A673 (cell line): ENCODE results near the gene DNAAF8. TPM values are rescaled to one million over a fixed set of nuclear protein-coding genes. Genes with fewer than 3 reads are reported as not detected.

Experiments
- BruUV-seq: library from RNA; stranded (reverse); fragments of 400-500 nt; replicated peaks from 2 replicates; lab custom pipeline; 2021; lab: Mats Ljungman, UMichigan
- CTCF ChIA-PET: fragments of 300-600 bp; sonication (Branson Sonifier 250); formaldehyde crosslinking; loops from one replicate; lab custom pipeline; 2022; ENCODE audit warnings: antibody characterized with exemption; lab: Charles Lee
- POLR2A ChIA-PET: fragments of 300-600 bp; sonication (Branson Sonifier 250); formaldehyde crosslinking; loops from one replicate; lab custom pipeline; 2022; ENCODE audit warnings: antibody characterized with exemption; ENCODE audit not compliant: low non-redundant PET; lab: Charles Lee
- DNase-seq: peaks from one replicate; pipeline ENCODE4 v3.0.0-alpha.2; 2015; ENCODE audit warnings: low spot score
- H3K27ac ChIP-seq: fragments of 200-600 bp; sonication (generic); 2 replicates; pipeline ENCODE4 v1.5.1; 2016; ENCODE audit warnings: mixed run types, low read depth, mild to moderate bottlenecking, mixed read lengths, antibody characterized with exemption, low read length; ENCODE audit not compliant: poor library complexity, severe bottlenecking
- H3K27me3 ChIP-seq: fragments of 200-600 bp; sonication (generic); replicated peaks from 2 replicates; pipeline ENCODE4 v1.6.1; 2017; ENCODE audit warnings: mixed run types, low read depth, mild to moderate bottlenecking, mixed read lengths, antibody characterized with exemption, low read length; ENCODE audit not compliant: insufficient read depth, poor library complexity
- H3K36me3 ChIP-seq: fragments of 200-600 bp; sonication (generic); 2 replicates; pipeline ENCODE4 v1.6.1; 2016; ENCODE audit warnings: mixed run types, mild to moderate bottlenecking, mixed read lengths, antibody characterized with exemption, low read length; ENCODE audit not compliant: insufficient read depth, poor library complexity, severe bottlenecking
- H3K4me1 ChIP-seq: fragments of 200-600 bp; sonication (generic); 2 replicates; pipeline ENCODE4 v1.6.1; 2017; ENCODE audit warnings: mixed run types, mild to moderate bottlenecking, mixed read lengths, antibody characterized with exemption, low read length; ENCODE audit not compliant: insufficient read depth, poor library complexity, severe bottlenecking
- H3K4me3 ChIP-seq: fragments of 200-600 bp; sonication (generic); 2 replicates; pipeline ENCODE4 v1.5.1; 2016; ENCODE audit warnings: low read depth, mixed run types, mild to moderate bottlenecking, mixed read lengths, low read length; ENCODE audit not compliant: poor library complexity, severe bottlenecking
- H3K9me3 ChIP-seq: fragments of 200-600 bp; sonication (generic); 2 replicates; pipeline ENCODE4 v1.6.1; 2016; ENCODE audit warnings: mixed run types, low read depth, mild to moderate bottlenecking, mixed read lengths, antibody characterized with exemption, low read length; ENCODE audit not compliant: poor library complexity, severe bottlenecking
- EZH2 ChIP-seq: fragments of 200-600 bp; sonication (generic); IDR thresholded peaks from 2 replicates; pipeline ENCODE4 v1.6.1; 2017; ENCODE audit warnings: borderline replicate concordance, low read depth, mild to moderate bottlenecking, mixed read lengths, antibody characterized with exemption, low read length; ENCODE audit not compliant: poor library complexity, severe bottlenecking
- intact Hi-C: fragments of 100-400 bp; cut with micrococcal nuclease; formaldehyde crosslinking; loops from one replicate; pipeline ENCODE4 v1.10.0; 2022; ENCODE audit not compliant: unreplicated experiment
- total RNA-seq: library from RNA; stranded (reverse); gene quantifications from 2 replicates; pipeline ENCODE4 v1.2.3, GENCODE V29; 2021
- TF ChIP-seq, protein P1 (sequence below): fragments of 300-800, 200-600 bp; sonication (generic); conservative IDR thresholded peaks from 2 replicates; pipeline ENCODE4 v1.5.1; 2017; ENCODE audit warnings: low read depth, mild to moderate bottlenecking, antibody characterized with exemption, low read length, moderate library complexity, mixed read lengths

DNAAF8 gene
- total RNA-seq, 1 experiment from 2014 or later, result 0.15 TPM

DNA sequence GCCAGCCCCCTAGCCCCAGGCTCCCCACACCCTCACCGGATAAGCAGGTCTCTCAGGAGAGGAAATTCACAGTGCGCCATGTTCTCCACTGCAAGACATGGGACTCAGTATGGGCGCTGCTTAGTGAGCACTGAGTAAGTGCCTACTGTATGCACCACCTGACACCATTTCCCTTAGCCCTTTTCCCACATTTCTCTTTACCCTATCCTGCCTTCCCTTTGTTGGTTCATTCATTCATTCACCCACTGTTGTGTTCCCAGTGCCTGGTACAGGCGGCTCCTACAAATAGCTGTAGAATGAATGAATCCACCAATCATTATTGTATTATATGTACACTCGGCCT, 43.7 kb downstream of the DNAAF8 start:
- Histone ChIP-seq H3K9me3 (no peaks in the 10 kb centered on the region), H3K36me3 (no peaks in the 10 kb centered on the region), H3K27me3 (no peaks in the 10 kb centered on the region), H3K4me3 (no peak overlapping the region), H3K4me1 (no peaks in the 10 kb centered on the region), H3K27ac (no peak overlapping the region)
- ChIA-PET CTCF (no interaction called here), POLR2A (no interaction called here)
- no peak for DNase-seq
- no peak for TF ChIP-seq EZH2
- TF ChIP-seq, protein P1, sequence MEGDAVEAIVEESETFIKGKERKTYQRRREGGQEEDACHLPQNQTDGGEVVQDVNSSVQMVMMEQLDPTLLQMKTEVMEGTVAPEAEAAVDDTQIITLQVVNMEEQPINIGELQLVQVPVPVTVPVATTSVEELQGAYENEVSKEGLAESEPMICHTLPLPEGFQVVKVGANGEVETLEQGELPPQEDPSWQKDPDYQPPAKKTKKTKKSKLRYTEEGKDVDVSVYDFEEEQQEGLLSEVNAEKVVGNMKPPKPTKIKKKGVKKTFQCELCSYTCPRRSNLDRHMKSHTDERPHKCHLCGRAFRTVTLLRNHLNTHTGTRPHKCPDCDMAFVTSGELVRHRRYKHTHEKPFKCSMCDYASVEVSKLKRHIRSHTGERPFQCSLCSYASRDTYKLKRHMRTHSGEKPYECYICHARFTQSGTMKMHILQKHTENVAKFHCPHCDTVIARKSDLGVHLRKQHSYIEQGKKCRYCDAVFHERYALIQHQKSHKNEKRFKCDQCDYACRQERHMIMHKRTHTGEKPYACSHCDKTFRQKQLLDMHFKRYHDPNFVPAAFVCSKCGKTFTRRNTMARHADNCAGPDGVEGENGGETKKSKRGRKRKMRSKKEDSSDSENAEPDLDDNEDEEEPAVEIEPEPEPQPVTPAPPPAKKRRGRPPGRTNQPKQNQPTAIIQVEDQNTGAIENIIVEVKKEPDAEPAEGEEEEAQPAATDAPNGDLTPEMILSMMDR, result no peak
- BruUV-seq, result no TSS peak
- intact Hi-C loops, result no loop called here

DNA sequence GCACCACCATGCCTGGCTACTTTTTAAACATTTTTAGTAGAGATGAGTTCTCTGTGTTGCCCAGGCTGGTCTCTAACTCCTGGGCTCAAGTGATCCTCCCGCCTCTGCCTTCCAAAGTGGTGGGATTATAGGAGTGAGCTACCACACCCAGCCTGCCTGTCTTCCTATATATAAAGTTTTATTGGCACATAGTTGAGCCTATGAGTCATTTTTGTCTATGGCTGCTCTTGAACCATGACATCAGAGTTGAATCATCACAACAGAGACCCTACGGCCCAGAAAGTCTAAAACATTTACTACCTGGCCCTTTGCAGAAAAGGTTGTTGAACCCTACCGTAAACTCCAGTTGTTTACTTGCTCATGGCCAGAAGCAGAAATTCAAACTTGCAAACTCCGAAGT, 45.9 kb downstream of the DNAAF8 start:
- BruUV-seq, result no TSS peak
- H3K9me3 ChIP-seq, result no peaks in the 10 kb centered on the region
- POLR2A ChIA-PET, result no interaction called here
- intact Hi-C loops, result no loop called here
- H3K4me3 ChIP-seq, result no peak overlapping the region
- CTCF ChIA-PET, result no interaction called here
- no peak overlapping the region for H3K27ac ChIP-seq
- no peaks in the 10 kb centered on the region for H3K36me3 ChIP-seq
- no peaks in the 10 kb centered on the region for H3K4me1 ChIP-seq
- TF ChIP-seq, protein P1, result no peak
- TF ChIP-seq EZH2, result no peak
- H3K27me3 ChIP-seq, result no peaks in the 10 kb centered on the region
- DNase-seq, result no peak

DNA sequence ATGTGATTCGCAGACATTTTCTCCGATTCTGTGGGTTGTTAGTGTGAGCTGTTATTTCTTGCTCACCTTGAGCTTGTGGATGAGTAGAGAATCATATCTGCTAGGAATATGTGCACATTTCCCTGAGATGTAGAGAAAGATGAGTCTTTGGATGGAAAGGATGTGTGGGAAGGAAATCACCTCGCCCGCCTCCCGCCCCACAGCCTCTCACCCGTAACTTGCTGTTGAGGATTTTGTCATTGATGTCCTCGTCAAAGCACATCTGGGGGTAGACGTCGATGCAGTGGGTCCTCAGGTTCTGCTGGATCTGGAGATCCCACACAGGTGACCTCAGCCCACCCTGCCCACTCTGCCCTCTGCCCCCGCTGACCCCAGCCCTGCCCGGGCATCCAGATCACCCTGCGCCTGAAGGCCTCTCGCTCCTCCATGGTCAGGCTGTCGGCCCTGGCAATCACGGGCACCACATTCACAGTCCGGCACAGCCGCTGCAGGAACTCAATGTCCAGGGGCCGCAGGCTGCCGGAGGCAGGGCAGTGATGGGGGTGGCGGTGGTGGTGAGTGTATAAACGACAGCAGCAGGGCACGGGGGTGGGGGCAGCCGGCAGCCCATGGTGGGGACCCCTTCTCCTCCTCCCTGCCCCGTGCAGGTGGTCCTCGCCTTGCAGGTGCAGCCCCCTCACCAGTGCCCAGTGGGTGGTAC, 49.1 kb downstream of the DNAAF8 start:
- ChIA-PET CTCF (no interaction called here), POLR2A (no interaction called here)
- Histone ChIP-seq H3K4me1 (no peaks in the 10 kb centered on the region), H3K4me3 (no peak overlapping the region), H3K27me3 (no peaks in the 10 kb centered on the region), H3K27ac (no peak overlapping the region), H3K9me3 (no peaks in the 10 kb centered on the region), H3K36me3 (no peaks in the 10 kb centered on the region)
- TF ChIP-seq EZH2, result no peak
- TF ChIP-seq, protein P1, result no peak
- no TSS peak for BruUV-seq
- DNase-seq, result no peak
- intact Hi-C loops, result no loop called here
